PC-3 (cell line): ENCODE measurements around the gene CHIT1. TPM values are rescaled to one million over a fixed set of nuclear protein-coding genes. Genes with fewer than 3 reads are reported as not detected.
A peak's percentile ranks its signal among the peaks of the same experiment; 100 is the strongest.

Experiments used
- ATAC-seq: fragments of 200-7000 bp; cut with Tn5 transposase; 2 replicates; pipeline ENCODE4 v1.9.1; 2020; ENCODE audit warnings: mild to moderate bottlenecking, moderate library complexity
- BruUV-seq: library from RNA; stranded (reverse); fragments of 400-500 nt; replicated peaks from 2 replicates; lab custom pipeline; 2021; lab: Mats Ljungman, UMichigan
- CTCF ChIA-PET: fragments of 300-600 bp; sonication (Branson Sonifier 250); formaldehyde crosslinking; loops from one replicate; lab custom pipeline; 2022; ENCODE audit warnings: antibody characterized with exemption; lab: Charles Lee
- POLR2A ChIA-PET: fragments of 300-600 bp; sonication (Branson Sonifier 250); formaldehyde crosslinking; loops from one replicate; lab custom pipeline; 2022; ENCODE audit warnings: antibody characterized with exemption; ENCODE audit not compliant: unreplicated experiment; lab: Charles Lee
- DNase-seq: peaks from one replicate; pipeline ENCODE4 v3.0.0-alpha.2; 2015
- H2AFZ ChIP-seq: fragments of 300-600 bp; sonication (generic); 2 replicates; pipeline ENCODE4 v1.6.0; 2016; ENCODE audit warnings: antibody characterized with exemption, low read length
- H3F3A ChIP-seq: fragments of 300-600 bp; sonication (generic); one replicate; pipeline ENCODE4 v1.6.0; 2017; ENCODE audit warnings: antibody characterized with exemption, low read length, control low read depth, mild to moderate bottlenecking; ENCODE audit not compliant: unreplicated experiment
- H3K27ac ChIP-seq: fragments of 300-600 bp; sonication (generic); 2 replicates; pipeline ENCODE4 v1.5.1; 2016; ENCODE audit warnings: mild to moderate bottlenecking, low read length
- H3K27me3 ChIP-seq: fragments of 300-600 bp; sonication (generic); 2 replicates; pipeline ENCODE4 v1.6.1; 2016; ENCODE audit warnings: low read length, mixed read lengths
- H3K36me3 ChIP-seq: fragments of 300-600 bp; sonication (generic); 2 replicates; pipeline ENCODE4 v1.6.1; 2016; ENCODE audit warnings: low read depth, mixed run types, low read length, mixed read lengths
- H3K4me1 ChIP-seq: fragments of 300-600 bp; sonication (generic); 2 replicates; pipeline ENCODE4 v1.5.1; 2016; ENCODE audit warnings: low read length; ENCODE audit not compliant: insufficient read depth
- H3K4me2 ChIP-seq: fragments of 300-600 bp; sonication (generic); 2 replicates; pipeline ENCODE4 v1.6.0; 2016; ENCODE audit warnings: low read length
- H3K4me3 ChIP-seq: fragments of 300-600 bp; sonication (generic); 2 replicates; pipeline ENCODE4 v1.5.1; 2016; ENCODE audit warnings: mild to moderate bottlenecking, low read length, mixed read lengths
- H3K79me2 ChIP-seq: fragments of 300-600 bp; sonication (generic); 2 replicates; pipeline ENCODE4 v1.6.1; 2017; ENCODE audit warnings: low read length, mixed read lengths
- H3K9ac ChIP-seq: fragments of 300-600 bp; sonication (generic); 2 replicates; pipeline ENCODE4 v1.6.0; 2016; ENCODE audit warnings: mild to moderate bottlenecking, low read length
- H3K9me2 ChIP-seq: fragments of 300-600 bp; sonication (generic); replicated peaks from 2 replicates; pipeline ENCODE4 v1.6.1; 2016; ENCODE audit warnings: mixed run types, low read length, mixed read lengths
- H3K9me3 ChIP-seq: fragments of 300-600 bp; sonication (generic); 2 replicates; pipeline ENCODE4 v1.6.1; 2016; ENCODE audit warnings: low read length, mixed read lengths
- H4K20me1 ChIP-seq: fragments of 300-600 bp; sonication (generic); 2 replicates; pipeline ENCODE4 v1.6.1; 2016; ENCODE audit warnings: low read length, mixed read lengths
- CTCF ChIP-seq: fragments of 300-600 bp; sonication (generic); conservative IDR thresholded peaks from 2 replicates; pipeline ENCODE4 v1.5.1; 2017; ENCODE audit warnings: antibody characterized with exemption, low read depth, mild to moderate bottlenecking, low read length
- EZH2 ChIP-seq: fragments of 300-600 bp; sonication (generic); IDR thresholded peaks from one replicate; pipeline ENCODE4 v1.6.1; 2017; ENCODE audit warnings: antibody characterized with exemption, mild to moderate bottlenecking, low read length; ENCODE audit not compliant: unreplicated experiment
- EZH2phosphoT487 ChIP-seq: fragments of 300-600 bp; sonication (generic); IDR thresholded peaks from 2 replicates; pipeline ENCODE4 v1.6.1; 2018; ENCODE audit warnings: mild to moderate bottlenecking, antibody characterized with exemption, low read length, borderline replicate concordance
- intact Hi-C: fragments of 100-400 bp; cut with micrococcal nuclease; formaldehyde crosslinking; loops from 2 replicates; pipeline ENCODE4 v1.9.0; 2023
- total RNA-seq: library from RNA; depleted of rRNA; stranded (reverse); fragments of >200 nt; gene quantifications from 2 replicates; pipeline ENCODE4 v1.2.3, GENCODE V29; 2014

Gene CHIT1
- total RNA-seq, 1 experiment from 2014 or later: not detected

GRCh38 chr1:203271018-203271743, 41.7 kb upstream of the CHIT1 start:
- intact Hi-C loops: no loop called here
- Histone ChIP-seq H3K27me3 (no peaks in the 10 kb centered on the region), H3K79me2 (no peaks in the 10 kb centered on the region), H3K27ac (no peak overlapping the region), H3K36me3 (no peaks in the 10 kb centered on the region), H3K9me3 (no peaks in the 10 kb centered on the region), H3K9ac (no peak overlapping the region), H4K20me1 (no peaks in the 10 kb centered on the region), H3K4me2 (no peak overlapping the region), H2AFZ (peak overlapping the region; percentile 63), H3K4me3 (no peak overlapping the region), H3K4me1 (peaks cover 19% of the 10 kb centered on the region), H3F3A (no peaks in the 10 kb centered on the region), H3K9me2 (no peaks in the 10 kb centered on the region)
- ChIA-PET POLR2A (no interaction called here), CTCF (interaction anchor here (0.6 to 0.9 kb wide), 2 partner anchors 44 to 71 kb away, joined by 3 to 10 read pairs; no protein-coding TSS in a partner anchor)
- ATAC-seq (no peak), DNase-seq (peak; percentile 58)
- TF ChIP-seq EZH2phosphoT487 (no peak), CTCF (no peak), EZH2 (no peak)
- no TSS peak for BruUV-seq

GRCh38 chr1:203270448-203270847, 41.0 kb upstream of the CHIT1 start:
- DNase-seq (no peak), ATAC-seq (no peak)
- TF ChIP-seq EZH2 (no peak), EZH2phosphoT487 (no peak), CTCF (no peak)
- no peak overlapping the region for H3K27ac ChIP-seq
- H3K9me3 ChIP-seq: no peaks in the 10 kb centered on the region
- H3K9me2 ChIP-seq: no peaks in the 10 kb centered on the region
- H3K36me3 ChIP-seq: no peaks in the 10 kb centered on the region
- no peaks in the 10 kb centered on the region for H3K27me3 ChIP-seq
- BruUV-seq: no TSS peak
- H3K4me2 ChIP-seq: no peak overlapping the region
- intact Hi-C loops: no loop called here
- H4K20me1 ChIP-seq: no peaks in the 10 kb centered on the region
- ChIA-PET POLR2A (no interaction called here), CTCF (interaction anchor here (0.6 to 0.9 kb wide), 2 partner anchors 72 to 231 kb away, joined by 3 read pairs; no protein-coding TSS in a partner anchor)
- H3K4me1 ChIP-seq: peaks cover 23% of the 10 kb centered on the region
- H3K9ac ChIP-seq: no peak overlapping the region
- H3K4me3 ChIP-seq: no peak overlapping the region
- H3K79me2 ChIP-seq: no peaks in the 10 kb centered on the region
- peak overlapping the region; percentile 63; the same call in 1 of the 2 replicates for H2AFZ ChIP-seq
- no peaks in the 10 kb centered on the region for H3F3A ChIP-seq

GRCh38 chr1:203269654-203270020, 40.2 kb upstream of the CHIT1 start:
- Histone ChIP-seq H2AFZ (no peak overlapping the region), H3K9me2 (no peaks in the 10 kb centered on the region)
- POLR2A ChIA-PET: no interaction called here

More at GRCh38 chr1:203269654-203270020, 40.2 kb upstream of the CHIT1 start:
- no peaks in the 10 kb centered on the region for H4K20me1 ChIP-seq
- CTCF ChIA-PET: interaction anchor here (0.6 to 0.7 kb wide), 5 partner anchors 8 to 152 kb away, joined by 3 to 5 read pairs (median 4); no protein-coding TSS in a partner anchor
- no peaks in the 10 kb centered on the region for H3F3A ChIP-seq
- H3K4me2 ChIP-seq: no peak overlapping the region
- DNase-seq: no peak
- no peak for TF ChIP-seq CTCF
- TF ChIP-seq EZH2phosphoT487: no peak
- TF ChIP-seq EZH2: no peak
- intact Hi-C loops: loop anchor here (5.0 kb wide), 2 partner anchors 152 to 173 kb away; no protein-coding TSS in a partner anchor
- H3K79me2 ChIP-seq: no peaks in the 10 kb centered on the region
- BruUV-seq: no TSS peak
- peaks cover 5% of the 10 kb centered on the region; the same call in 1 of the 2 replicates for H3K27me3 ChIP-seq
- no peak overlapping the region for H3K27ac ChIP-seq
- peaks cover 23% of the 10 kb centered on the region for H3K4me1 ChIP-seq
- no peak for ATAC-seq
- H3K36me3 ChIP-seq: no peaks in the 10 kb centered on the region
- H3K4me3 ChIP-seq: no peak overlapping the region
- no peaks in the 10 kb centered on the region for H3K9me3 ChIP-seq
- H3K9ac ChIP-seq: no peak overlapping the region
